ENCODE data around the gene ATP5F1A. TPM values are rescaled to one million over a fixed set of nuclear protein-coding genes. Genes with fewer than 3 reads are reported as not detected.

Gene ATP5F1A
- total RNA-seq, 1 experiment from 2014 or later, result 479 TPM

GRCh38 chr18:46104128-46104911, 6.2 kb upstream of the ATP5F1A start, which contains the start of gene HAUS1:
TSS of gene HAUS1 (plus strand) at chr18:46104385. CDS start at chr18:46104412, 27 bp downstream.
- H3K27ac ChIP-seq (ENCODE audit: low read depth, low read length, poor library complexity, severe bottlenecking), result peak within 1 kb of the TSS; percentile 75
- ChIA-PET CTCF (no interaction called here), POLR2A (ENCODE audit: low non-redundant PET) (interaction anchor here (0.8 kb wide), 1 partner anchor 30 kb away, joined by 4 read pairs; no protein-coding TSS in a partner anchor)
- intact Hi-C loops (cut with micrococcal nuclease; ENCODE audit: unreplicated experiment), result no loop called here
- TSS peak; percentile 37 for BruUV-seq (replicated peaks)
- no peaks in the 10 kb centered on the region for H3K27me3 ChIP-seq (replicated peaks; ENCODE audit: insufficient read depth, low read depth, low read length, poor library complexity)
- no peaks in the 10 kb centered on the region for H3K4me1 ChIP-seq (ENCODE audit: insufficient read depth, low read length, poor library complexity, severe bottlenecking)
- peak within 1 kb of the TSS; percentile 73 for H3K4me3 ChIP-seq (ENCODE audit: low read depth, low read length, poor library complexity, severe bottlenecking)
- H3K36me3 ChIP-seq (ENCODE audit: insufficient read depth, low read length, poor library complexity, severe bottlenecking), result peaks cover 19% of the 10 kb centered on the region
- TF ChIP-seq EZH2 (IDR thresholded peaks at IDR 0.05; ENCODE audit: borderline replicate concordance, low read depth, low read length, poor library complexity, severe bottlenecking) (no peak), CTCF (conservative IDR thresholded peaks at IDR 0.05; ENCODE audit: low read depth, low read length) (no peak)
- DNase-seq (ENCODE audit: low spot score), result peak; percentile 96
- no peaks in the 10 kb centered on the region for H3K9me3 ChIP-seq (ENCODE audit: low read depth, low read length, poor library complexity, severe bottlenecking)

- H3K27me3 ChIP-seq (replicated peaks; ENCODE audit: insufficient read depth, low read depth, low read length, poor library complexity), result no peaks in the 10 kb centered on the region
- ChIA-PET POLR2A (ENCODE audit: low non-redundant PET) (interaction anchor here (0.6 kb wide), 1 partner anchor 1089 kb away, joined by 3 read pairs; no protein-coding TSS in a partner anchor), CTCF (no interaction called here)
- no peaks in the 10 kb centered on the region for H3K9me3 ChIP-seq (ENCODE audit: low read depth, low read length, poor library complexity, severe bottlenecking)
- no peak for DNase-seq (ENCODE audit: low spot score)
- H3K27ac ChIP-seq (ENCODE audit: low read depth, low read length, poor library complexity, severe bottlenecking), result no peak overlapping the region
- peaks cover 6% of the 10 kb centered on the region for H3K4me1 ChIP-seq (ENCODE audit: insufficient read depth, low read length, poor library complexity, severe bottlenecking)
- intact Hi-C loops (cut with micrococcal nuclease; ENCODE audit: unreplicated experiment), result no loop called here
- TF ChIP-seq EZH2 (IDR thresholded peaks at IDR 0.05; ENCODE audit: borderline replicate concordance, low read depth, low read length, poor library complexity, severe bottlenecking), result no peak
- TF ChIP-seq CTCF (conservative IDR thresholded peaks at IDR 0.05; ENCODE audit: low read depth, low read length), result no peak
- peaks cover 7% of the 10 kb centered on the region for H3K36me3 ChIP-seq (ENCODE audit: insufficient read depth, low read length, poor library complexity, severe bottlenecking)
- BruUV-seq (replicated peaks), result no TSS peak
- H3K4me3 ChIP-seq (ENCODE audit: low read depth, low read length, poor library complexity, severe bottlenecking), result no peak overlapping the region
Observed at GRCh38 chr18:46099463-46099862, 1.4 kb upstream of the ATP5F1A start.

GRCh38 chr18:46098616-46098933, 479 bp upstream of the ATP5F1A start:
- ChIA-PET POLR2A (ENCODE audit: low non-redundant PET) (interaction anchor here (0.6 to 0.9 kb wide), 4 partner anchors 131 to 1318 kb away, joined by 3 to 13 read pairs (median 7); partner anchors contain the start of genes KATNAL2 and PIAS2), CTCF (no interaction called here)
- Histone ChIP-seq H3K27ac (ENCODE audit: low read depth, low read length, poor library complexity, severe bottlenecking) (peak overlapping the region; percentile 80), H3K27me3 (replicated peaks; ENCODE audit: insufficient read depth, low read depth, low read length, poor library complexity) (no peaks in the 10 kb centered on the region), H3K36me3 (ENCODE audit: insufficient read depth, low read length, poor library complexity, severe bottlenecking) (peaks cover 15% of the 10 kb centered on the region), H3K4me3 (ENCODE audit: low read depth, low read length, poor library complexity, severe bottlenecking) (peak overlapping the region; percentile 79), H3K4me1 (ENCODE audit: insufficient read depth, low read length, poor library complexity, severe bottlenecking) (peaks cover 6% of the 10 kb centered on the region), H3K9me3 (ENCODE audit: low read depth, low read length, poor library complexity, severe bottlenecking) (no peaks in the 10 kb centered on the region)
- BruUV-seq (replicated peaks), result TSS peak; percentile 97
- intact Hi-C loops (cut with micrococcal nuclease; ENCODE audit: unreplicated experiment), result no loop called here
- TF ChIP-seq EZH2 (IDR thresholded peaks at IDR 0.05; ENCODE audit: borderline replicate concordance, low read depth, low read length, poor library complexity, severe bottlenecking) (no peak), CTCF (conservative IDR thresholded peaks at IDR 0.05; ENCODE audit: low read depth, low read length) (no peak)
- no peak for DNase-seq (ENCODE audit: low spot score)

All from A673 (cell line).